ENCODE results near the gene TSPAN12.

DNA sequence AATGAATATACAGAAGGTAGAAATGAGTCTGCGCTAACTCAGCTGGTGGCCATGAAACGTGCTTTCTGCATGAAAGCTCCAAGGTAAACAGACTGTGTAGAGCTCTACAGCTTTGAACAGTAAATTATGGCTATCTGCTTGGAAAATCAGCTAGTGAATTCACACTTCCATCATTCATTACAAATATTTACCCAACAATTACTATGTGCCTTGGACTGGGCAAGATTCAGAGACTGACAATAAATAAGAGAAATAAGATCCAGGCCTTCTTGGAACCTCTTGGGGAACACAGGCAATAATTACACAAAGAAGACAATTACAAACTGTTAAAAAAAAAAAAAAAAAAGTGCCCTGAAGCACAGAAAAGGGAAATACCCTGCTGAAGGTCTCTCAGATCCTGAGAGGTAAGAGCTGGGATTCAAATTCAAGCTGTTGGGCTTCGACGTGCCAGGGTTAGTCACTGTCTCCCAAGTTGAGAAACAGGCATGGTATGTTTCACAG is 15.8 kb downstream of the TSPAN12 start:
- TF ChIP-seq, protein P1, sequence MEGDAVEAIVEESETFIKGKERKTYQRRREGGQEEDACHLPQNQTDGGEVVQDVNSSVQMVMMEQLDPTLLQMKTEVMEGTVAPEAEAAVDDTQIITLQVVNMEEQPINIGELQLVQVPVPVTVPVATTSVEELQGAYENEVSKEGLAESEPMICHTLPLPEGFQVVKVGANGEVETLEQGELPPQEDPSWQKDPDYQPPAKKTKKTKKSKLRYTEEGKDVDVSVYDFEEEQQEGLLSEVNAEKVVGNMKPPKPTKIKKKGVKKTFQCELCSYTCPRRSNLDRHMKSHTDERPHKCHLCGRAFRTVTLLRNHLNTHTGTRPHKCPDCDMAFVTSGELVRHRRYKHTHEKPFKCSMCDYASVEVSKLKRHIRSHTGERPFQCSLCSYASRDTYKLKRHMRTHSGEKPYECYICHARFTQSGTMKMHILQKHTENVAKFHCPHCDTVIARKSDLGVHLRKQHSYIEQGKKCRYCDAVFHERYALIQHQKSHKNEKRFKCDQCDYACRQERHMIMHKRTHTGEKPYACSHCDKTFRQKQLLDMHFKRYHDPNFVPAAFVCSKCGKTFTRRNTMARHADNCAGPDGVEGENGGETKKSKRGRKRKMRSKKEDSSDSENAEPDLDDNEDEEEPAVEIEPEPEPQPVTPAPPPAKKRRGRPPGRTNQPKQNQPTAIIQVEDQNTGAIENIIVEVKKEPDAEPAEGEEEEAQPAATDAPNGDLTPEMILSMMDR (IDR thresholded peaks at IDR 0.05; ENCODE audit: insufficient read depth, low read length), result no peak
- TF ChIP-seq POLR2AphosphoS5 (IDR thresholded peaks at IDR 0.05; ENCODE audit: low read depth) (no peak), GABPA (IDR thresholded peaks at IDR 0.05; ENCODE audit: low read depth) (no peak)

Measured in HL-60 (cell line).